Endothelial cell of umbilical vein (primary cell): ENCODE data around the gene CCDC12.

Experiments
- CTCF ChIP-seq, 2 donors: IDR thresholded peaks; 1 replicate in 1 of 2; 2 replicates in 1 of 2; pipeline ENCODE4 v1.5.1; 2011; ENCODE audit warnings: low read length in 2 of 2, mild to moderate bottlenecking in 2 of 2, moderate library complexity in 2 of 2, control low read depth in 1 of 2, inconsistent platforms in 1 of 2, low read depth in 1 of 2; ENCODE audit not compliant: insufficient read depth in 1 of 2; ENCODE audit errors: extremely low read depth in 1 of 2
- EZH2 ChIP-seq: IDR thresholded peaks from 2 replicates; pipeline ENCODE4 v1.6.1; 2012; ENCODE audit warnings: borderline replicate concordance, low read depth, mild to moderate bottlenecking, moderate library complexity, low read length, inconsistent platforms; ENCODE audit not compliant: severe bottlenecking
- FOS ChIP-seq: IDR thresholded peaks from 2 replicates; pipeline ENCODE4 v1.6.1; 2011; ENCODE audit warnings: mild to moderate bottlenecking, low read length, moderate library complexity, borderline replicate concordance; ENCODE audit not compliant: insufficient read depth
- MAX ChIP-seq: IDR thresholded peaks from 2 replicates; pipeline ENCODE4 v1.6.1; 2011; ENCODE audit not compliant: insufficient read depth, insufficient read length
- MYC ChIP-seq: IDR thresholded peaks from one replicate; pipeline ENCODE4 v1.6.1; 2011; ENCODE audit warnings: mild to moderate bottlenecking, low read depth, low read length
- POLR2A ChIP-seq: IDR thresholded peaks from 2 replicates; pipeline ENCODE4 v1.6.1; 2012; ENCODE audit warnings: low read depth, mild to moderate bottlenecking, control low read depth, low read length
- POLR2AphosphoS5 ChIP-seq: IDR thresholded peaks from 2 replicates; pipeline ENCODE4 v1.6.1; 2012; ENCODE audit warnings: low read depth, mild to moderate bottlenecking, control low read depth, low read length, moderate library complexity; ENCODE audit not compliant: insufficient read depth

GRCh38 chr3:46906471-46907058, 70.0 kb downstream of the CCDC12 start:
- TF ChIP-seq CTCF (IDR thresholded peaks at IDR 0.05; ENCODE audit: extremely low read depth in 1 of 2, insufficient read depth in 1 of 2, low read depth in 1 of 2, low read length in 2 of 2) (no peak), POLR2AphosphoS5 (no peak), POLR2A (no peak), EZH2 (no peak), MYC (no peak), MAX (no peak), FOS (no peak)
